Caco-2 (cell line): ENCODE measurements around the gene UBQLN3. TPM values are rescaled to one million over a fixed set of nuclear protein-coding genes. Genes with fewer than 3 reads are reported as not detected.

ENCODE experiments used
- BruUV-seq: library from RNA; stranded (reverse); fragments of 400-500 nt; replicated peaks from 2 replicates; lab custom pipeline; 2021; lab: Mats Ljungman, UMichigan
- CTCF ChIA-PET: fragments of 300-600 bp; sonication (Branson Sonifier 250); formaldehyde crosslinking; loops from one replicate; lab custom pipeline; 2022; ENCODE audit warnings: antibody characterized with exemption; lab: Charles Lee
- POLR2A ChIA-PET: fragments of 300-600 bp; sonication (Branson Sonifier 250); formaldehyde crosslinking; loops from one replicate; lab custom pipeline; 2022; ENCODE audit warnings: antibody characterized with exemption; lab: Charles Lee
- DNase-seq, 2 experiments: peaks; one replicate each; pipeline versions ENCODE4 v3.0.0 to v3.0.0-alpha.2; 2020 to 2022
- H3K27me3 ChIP-seq: replicated peaks from 2 replicates; pipeline ENCODE4 v1.6.0; 2011; ENCODE audit warnings: low read length; ENCODE audit not compliant: control insufficient read depth, insufficient read depth
- H3K36me3 ChIP-seq: 2 replicates; pipeline ENCODE4 v1.5.1; 2011; ENCODE audit warnings: low read length; ENCODE audit not compliant: control insufficient read depth, insufficient read depth
- H3K4me1 ChIP-seq: fragments of 250-450 bp; sonication (Bioruptor Pico); 2 replicates; pipeline ENCODE4 v1.5.1; 2020; ENCODE audit warnings: mild to moderate bottlenecking
- H3K4me3 ChIP-seq: 2 replicates; pipeline ENCODE4 v1.5.1; 2011; ENCODE audit warnings: low read depth, mild to moderate bottlenecking, control low read depth, low read length
- H3K9me3 ChIP-seq: fragments of 250-450 bp; sonication (Bioruptor Pico); 2 replicates; pipeline ENCODE4 v1.5.1; 2020; ENCODE audit warnings: mild to moderate bottlenecking, moderate library complexity
- H3K27ac Mint-ChIP-seq: one replicate; pipeline ENCODE4 v1.8.0; 2022; ENCODE audit warnings: mixed read lengths; ENCODE audit not compliant: unreplicated experiment
- H3K27me3 Mint-ChIP-seq: one replicate; pipeline ENCODE4 v1.8.0; 2022; ENCODE audit warnings: mixed read lengths; ENCODE audit not compliant: insufficient read depth, unreplicated experiment
- H3K36me3 Mint-ChIP-seq: one replicate; pipeline ENCODE4 v1.8.0; 2022; ENCODE audit warnings: mild to moderate bottlenecking, mixed read lengths; ENCODE audit not compliant: insufficient read depth, unreplicated experiment
- H3K4me1 Mint-ChIP-seq: one replicate; pipeline ENCODE4 v1.8.0; 2022; ENCODE audit warnings: low read depth, mixed read lengths; ENCODE audit not compliant: unreplicated experiment
- H3K4me3 Mint-ChIP-seq: one replicate; pipeline ENCODE4 v1.8.0; 2022; ENCODE audit warnings: mild to moderate bottlenecking, moderate library complexity, mixed read lengths; ENCODE audit not compliant: unreplicated experiment
- H3K9me3 Mint-ChIP-seq: one replicate; pipeline ENCODE4 v1.8.0; 2022; ENCODE audit warnings: mixed read lengths; ENCODE audit not compliant: unreplicated experiment
- intact Hi-C: fragments of 100-400 bp; cut with micrococcal nuclease; formaldehyde crosslinking; loops from one replicate; pipeline ENCODE4 v1.10.0; 2022; ENCODE audit not compliant: unreplicated experiment
- total RNA-seq: library from RNA; stranded (reverse); gene quantifications from 2 replicates; pipeline ENCODE4 v1.2.3, GENCODE V29; 2022
- TF ChIP-seq, protein P1 (sequence below), 2 experiments: fragments of 200-600 bp in 1 of 2; IDR thresholded peaks; 1 replicate in 1 of 2; 2 replicates in 1 of 2; pipeline versions ENCODE4 v1.5.1 to v1.8.0; 2011 to 2022; ENCODE audit warnings: antibody characterized with exemption in 1 of 2, control low read depth in 1 of 2, inconsistent platforms in 1 of 2, low read depth in 1 of 2, low read length in 1 of 2, mild to moderate bottlenecking in 1 of 2, moderate library complexity in 1 of 2; ENCODE audit not compliant: insufficient read depth in 1 of 2, severe bottlenecking in 1 of 2, unreplicated experiment in 1 of 2

UBQLN3 gene
- total RNA-seq, 1 experiment from 2014 or later: not detected

DNA sequence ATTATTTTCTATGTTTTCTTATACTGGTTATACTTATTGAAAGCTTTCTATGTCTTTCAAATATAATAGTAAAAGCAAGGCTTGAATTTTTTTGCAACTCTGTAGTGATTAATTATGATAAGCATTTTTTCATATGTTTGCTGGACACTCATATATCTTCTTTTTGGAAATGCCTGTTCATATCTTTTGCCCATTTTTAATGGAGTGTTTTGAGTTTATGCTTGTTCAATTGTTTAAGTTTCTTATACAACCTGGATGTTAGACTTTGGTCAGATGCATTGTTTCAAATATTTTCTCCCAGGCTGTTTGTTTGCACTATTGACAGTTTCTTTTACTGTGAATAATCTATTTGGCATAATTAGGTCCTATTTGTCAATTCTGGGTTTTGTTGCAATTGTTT lies 26.7 kb upstream of the UBQLN3 start:
- H3K9me3 ChIP-seq: no peaks in the 10 kb centered on the region
- intact Hi-C loops: no loop called here
- H3K36me3 ChIP-seq: no peaks in the 10 kb centered on the region
- no peak overlapping the region for H3K27ac Mint-ChIP-seq
- no peaks in the 10 kb centered on the region for H3K27me3 ChIP-seq
- peaks cover 3% of the 10 kb centered on the region for H3K27me3 Mint-ChIP-seq
- H3K4me1 ChIP-seq: no peaks in the 10 kb centered on the region
- no peak for DNase-seq
- ChIA-PET CTCF (no interaction called here), POLR2A (no interaction called here)
- H3K4me3 ChIP-seq: no peak overlapping the region
- no peak overlapping the region for H3K4me3 Mint-ChIP-seq
- TF ChIP-seq, protein P1, sequence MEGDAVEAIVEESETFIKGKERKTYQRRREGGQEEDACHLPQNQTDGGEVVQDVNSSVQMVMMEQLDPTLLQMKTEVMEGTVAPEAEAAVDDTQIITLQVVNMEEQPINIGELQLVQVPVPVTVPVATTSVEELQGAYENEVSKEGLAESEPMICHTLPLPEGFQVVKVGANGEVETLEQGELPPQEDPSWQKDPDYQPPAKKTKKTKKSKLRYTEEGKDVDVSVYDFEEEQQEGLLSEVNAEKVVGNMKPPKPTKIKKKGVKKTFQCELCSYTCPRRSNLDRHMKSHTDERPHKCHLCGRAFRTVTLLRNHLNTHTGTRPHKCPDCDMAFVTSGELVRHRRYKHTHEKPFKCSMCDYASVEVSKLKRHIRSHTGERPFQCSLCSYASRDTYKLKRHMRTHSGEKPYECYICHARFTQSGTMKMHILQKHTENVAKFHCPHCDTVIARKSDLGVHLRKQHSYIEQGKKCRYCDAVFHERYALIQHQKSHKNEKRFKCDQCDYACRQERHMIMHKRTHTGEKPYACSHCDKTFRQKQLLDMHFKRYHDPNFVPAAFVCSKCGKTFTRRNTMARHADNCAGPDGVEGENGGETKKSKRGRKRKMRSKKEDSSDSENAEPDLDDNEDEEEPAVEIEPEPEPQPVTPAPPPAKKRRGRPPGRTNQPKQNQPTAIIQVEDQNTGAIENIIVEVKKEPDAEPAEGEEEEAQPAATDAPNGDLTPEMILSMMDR (IDR thresholded peaks at IDR 0.05; ENCODE audit: insufficient read depth in 1 of 2, low read depth in 1 of 2, low read length in 1 of 2, severe bottlenecking in 1 of 2, unreplicated experiment in 1 of 2): no peak
- no peaks in the 10 kb centered on the region for H3K36me3 Mint-ChIP-seq
- no peaks in the 10 kb centered on the region for H3K4me1 Mint-ChIP-seq
- no peaks in the 10 kb centered on the region for H3K9me3 Mint-ChIP-seq
- no TSS peak for BruUV-seq

DNA sequence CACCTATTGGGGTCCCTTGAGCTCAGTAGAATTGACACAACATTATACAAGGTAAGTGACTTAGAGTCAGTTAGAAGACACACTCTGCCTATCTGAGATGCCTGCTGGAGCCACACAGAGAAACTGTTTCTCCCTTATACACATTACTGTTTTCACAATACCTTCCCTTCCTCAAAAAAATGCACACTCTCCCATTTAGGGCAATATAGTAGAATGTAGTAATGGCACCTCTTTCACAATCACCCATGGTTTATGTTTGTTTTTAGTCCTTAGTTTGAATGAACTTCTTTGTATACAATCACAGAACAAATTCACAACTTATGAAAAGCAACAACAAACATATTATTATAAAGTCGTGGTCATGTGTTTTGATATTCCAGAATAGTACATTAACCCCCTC lies 24.3 kb upstream of the UBQLN3 start:
- H3K4me1 ChIP-seq: no peaks in the 10 kb centered on the region
- H3K36me3 Mint-ChIP-seq: no peaks in the 10 kb centered on the region
- ChIA-PET CTCF (no interaction called here), POLR2A (no interaction called here)
- no peak overlapping the region for H3K4me3 Mint-ChIP-seq
- no peak for DNase-seq
- no peak overlapping the region for H3K27ac Mint-ChIP-seq
- intact Hi-C loops: no loop called here
- H3K9me3 Mint-ChIP-seq: no peaks in the 10 kb centered on the region
- no peaks in the 10 kb centered on the region for H3K4me1 Mint-ChIP-seq
- H3K9me3 ChIP-seq: no peaks in the 10 kb centered on the region
- no peak overlapping the region for H3K4me3 ChIP-seq
- BruUV-seq: no TSS peak
- TF ChIP-seq, protein P1 (IDR thresholded peaks at IDR 0.05; ENCODE audit: insufficient read depth in 1 of 2, low read depth in 1 of 2, low read length in 1 of 2, severe bottlenecking in 1 of 2, unreplicated experiment in 1 of 2): no peak
- no peaks in the 10 kb centered on the region for H3K36me3 ChIP-seq
- H3K27me3 Mint-ChIP-seq: peaks cover 6% of the 10 kb centered on the region
- H3K27me3 ChIP-seq: no peaks in the 10 kb centered on the region; the same call in 1 of the 2 replicates

DNA sequence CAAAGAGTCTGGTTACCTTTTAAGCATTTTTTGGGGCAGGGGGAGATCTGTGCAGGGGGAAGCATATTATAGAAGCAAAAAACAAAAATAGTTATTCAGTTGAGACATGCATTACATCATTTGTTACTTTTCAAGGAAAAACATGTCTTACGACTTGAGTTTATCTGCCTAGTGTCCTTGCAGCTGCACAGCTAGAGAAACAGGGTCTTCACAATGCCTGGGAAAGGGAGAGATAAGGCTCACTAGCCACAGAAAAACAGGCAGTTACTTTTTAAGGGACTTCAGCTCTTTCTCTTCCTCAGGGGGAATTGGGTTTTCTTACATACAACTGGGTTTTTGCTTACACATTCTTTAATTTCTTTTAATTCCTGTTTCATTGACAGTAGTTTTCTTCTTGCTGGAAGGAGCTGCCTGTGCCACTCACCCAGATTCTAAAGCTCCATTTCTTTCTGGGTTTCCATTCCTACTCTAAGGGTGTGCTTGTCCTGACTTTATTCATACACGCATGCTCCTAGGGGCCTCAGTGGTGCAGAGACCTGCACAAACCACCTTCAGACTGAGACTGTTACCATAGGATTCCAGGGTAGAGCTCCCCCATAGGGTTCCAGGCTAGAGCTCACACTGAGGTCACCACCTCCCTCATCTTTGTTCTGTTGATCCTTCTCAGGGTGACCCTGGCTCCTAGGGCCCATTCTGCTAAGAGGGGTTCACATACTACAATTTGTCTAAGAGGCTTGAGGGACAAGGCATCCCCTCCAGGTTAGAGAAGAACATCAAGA lies 21.5 kb upstream of the UBQLN3 start:
- Mint-ChIP-seq H3K4me3 (no peak overlapping the region), H3K4me1 (no peaks in the 10 kb centered on the region), H3K27me3 (peaks cover 13% of the 10 kb centered on the region), H3K36me3 (no peaks in the 10 kb centered on the region), H3K9me3 (no peaks in the 10 kb centered on the region), H3K27ac (no peak overlapping the region)
- no TSS peak for BruUV-seq
- POLR2A ChIA-PET: no interaction called here
- Histone ChIP-seq H3K9me3 (no peaks in the 10 kb centered on the region), H3K27me3 (no peaks in the 10 kb centered on the region; the same call in 1 of the 2 replicates), H3K4me1 (no peaks in the 10 kb centered on the region), H3K36me3 (no peaks in the 10 kb centered on the region), H3K4me3 (no peak overlapping the region)
- CTCF ChIA-PET: no interaction called here
- TF ChIP-seq, protein P1 (IDR thresholded peaks at IDR 0.05; ENCODE audit: insufficient read depth in 1 of 2, low read depth in 1 of 2, low read length in 1 of 2, severe bottlenecking in 1 of 2, unreplicated experiment in 1 of 2): no peak
- no peak for DNase-seq
- intact Hi-C loops: no loop called here
